Epithelial cell of esophagus (primary cell): ENCODE results near the gene BMS1.

Source experiments
- DNase-seq: peaks from one replicate; pipeline ENCODE4 v3.0.0; 2010; ENCODE audit warnings: low read depth
- H3K4me3 ChIP-seq: 2 replicates; pipeline ENCODE4 v1.5.1; 2011; ENCODE audit warnings: mild to moderate bottlenecking, low read length, control low read depth
- TF ChIP-seq, protein P1 (sequence below): IDR thresholded peaks from 2 replicates; pipeline ENCODE4 v1.5.1; 2011; ENCODE audit warnings: low read depth, mild to moderate bottlenecking, low read length, control low read depth, inconsistent platforms; ENCODE audit not compliant: insufficient read depth; ENCODE audit errors: missing control alignments

BMS1 gene

DNA sequence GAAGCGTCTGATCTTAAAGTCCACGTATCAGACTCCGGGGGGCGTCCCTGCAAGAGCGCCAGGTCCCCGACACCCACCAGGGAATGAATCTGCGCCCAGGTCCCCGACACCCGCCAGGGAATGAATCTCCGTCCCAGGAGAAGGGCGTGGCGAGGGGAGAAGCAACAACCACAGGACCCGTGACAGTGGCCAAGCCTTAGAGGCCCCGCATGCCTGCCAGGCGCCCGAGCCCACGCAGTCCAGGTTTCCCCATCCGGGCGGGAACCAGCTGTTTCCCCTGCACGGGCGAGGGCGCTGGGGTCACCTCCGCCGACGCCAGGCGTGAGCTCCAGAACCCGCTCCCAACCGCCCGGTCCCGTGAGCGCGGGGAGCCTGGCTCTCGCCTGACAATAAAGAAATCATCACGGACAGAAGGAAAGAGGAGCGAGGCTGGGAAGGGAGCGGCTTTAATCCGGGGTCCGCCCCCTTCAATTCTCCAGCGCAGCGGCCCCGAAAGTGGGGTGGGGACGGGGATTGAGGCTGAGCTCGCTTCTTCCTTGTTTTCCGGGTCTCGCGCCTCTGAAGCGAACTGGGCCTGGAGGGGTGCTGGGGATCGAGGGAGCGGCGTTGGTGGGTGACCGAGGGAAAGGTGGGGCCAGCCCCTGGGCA, 29.0 kb upstream of the BMS1 start:
- peak overlapping the region; percentile 45 for H3K4me3 ChIP-seq
- TF ChIP-seq, protein P1, sequence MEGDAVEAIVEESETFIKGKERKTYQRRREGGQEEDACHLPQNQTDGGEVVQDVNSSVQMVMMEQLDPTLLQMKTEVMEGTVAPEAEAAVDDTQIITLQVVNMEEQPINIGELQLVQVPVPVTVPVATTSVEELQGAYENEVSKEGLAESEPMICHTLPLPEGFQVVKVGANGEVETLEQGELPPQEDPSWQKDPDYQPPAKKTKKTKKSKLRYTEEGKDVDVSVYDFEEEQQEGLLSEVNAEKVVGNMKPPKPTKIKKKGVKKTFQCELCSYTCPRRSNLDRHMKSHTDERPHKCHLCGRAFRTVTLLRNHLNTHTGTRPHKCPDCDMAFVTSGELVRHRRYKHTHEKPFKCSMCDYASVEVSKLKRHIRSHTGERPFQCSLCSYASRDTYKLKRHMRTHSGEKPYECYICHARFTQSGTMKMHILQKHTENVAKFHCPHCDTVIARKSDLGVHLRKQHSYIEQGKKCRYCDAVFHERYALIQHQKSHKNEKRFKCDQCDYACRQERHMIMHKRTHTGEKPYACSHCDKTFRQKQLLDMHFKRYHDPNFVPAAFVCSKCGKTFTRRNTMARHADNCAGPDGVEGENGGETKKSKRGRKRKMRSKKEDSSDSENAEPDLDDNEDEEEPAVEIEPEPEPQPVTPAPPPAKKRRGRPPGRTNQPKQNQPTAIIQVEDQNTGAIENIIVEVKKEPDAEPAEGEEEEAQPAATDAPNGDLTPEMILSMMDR: no peak
- DNase-seq: no peak

- peak; percentile 21 for DNase-seq
- TF ChIP-seq, protein P1: no peak
- H3K4me3 ChIP-seq: peak overlapping the region; percentile 45
Measured at GRCh38 chr10:42754155-42755027, 28.2 kb upstream of the BMS1 start.

DNA sequence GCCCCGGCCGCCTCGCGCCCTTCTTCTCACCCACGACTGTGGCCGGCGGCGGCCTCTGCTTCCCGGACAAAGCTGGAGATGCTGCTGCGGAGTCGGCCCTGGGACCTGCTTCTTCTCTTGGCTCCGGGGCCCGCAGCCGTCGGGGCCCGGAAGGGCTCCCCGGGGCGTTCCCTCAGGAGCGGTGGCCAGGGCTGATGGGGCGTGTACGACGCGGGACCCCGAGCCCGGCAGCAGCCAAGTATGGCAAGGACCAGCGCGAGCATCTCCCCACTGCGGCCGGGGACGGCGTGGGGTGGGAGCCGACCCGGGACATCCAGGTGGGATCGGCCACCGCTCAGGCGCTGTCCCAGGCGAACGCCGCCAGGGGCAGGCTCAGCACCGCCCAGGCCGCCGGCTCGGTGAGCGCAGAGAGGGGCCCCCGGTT, 27.6 kb upstream of the BMS1 start:
- DNase-seq: no peak
- H3K4me3 ChIP-seq: peak overlapping the region; percentile 2
- TF ChIP-seq, protein P1: no peak

DNA sequence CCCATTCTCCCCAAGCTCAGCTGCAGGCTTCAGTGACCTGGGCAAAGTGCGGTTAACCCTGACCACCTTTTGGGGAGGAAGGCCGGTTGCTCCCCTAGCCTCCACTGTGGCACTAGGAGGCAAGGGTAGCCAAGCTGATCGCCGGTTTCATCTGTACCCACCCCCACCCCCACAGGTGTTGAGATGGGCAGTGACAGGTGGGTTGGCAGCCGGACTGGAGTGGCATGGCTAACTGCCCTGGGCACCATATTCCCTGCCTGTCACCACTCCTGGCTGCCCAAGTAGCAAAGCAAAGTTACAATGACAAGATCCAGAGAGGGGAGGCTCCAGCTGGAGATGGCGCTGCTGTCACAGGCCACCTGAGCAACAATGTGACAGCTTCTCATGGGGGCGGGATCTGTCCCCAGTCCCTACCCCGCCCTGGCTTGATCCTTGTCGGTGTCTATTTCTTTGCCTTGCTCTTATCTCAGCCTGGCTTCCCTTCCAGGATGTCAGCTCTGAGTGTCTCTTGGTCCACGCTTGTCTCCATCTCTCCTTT, 27.0 kb upstream of the BMS1 start:
- DNase-seq: no peak
- no peak overlapping the region for H3K4me3 ChIP-seq
- TF ChIP-seq, protein P1: no peak

DNA sequence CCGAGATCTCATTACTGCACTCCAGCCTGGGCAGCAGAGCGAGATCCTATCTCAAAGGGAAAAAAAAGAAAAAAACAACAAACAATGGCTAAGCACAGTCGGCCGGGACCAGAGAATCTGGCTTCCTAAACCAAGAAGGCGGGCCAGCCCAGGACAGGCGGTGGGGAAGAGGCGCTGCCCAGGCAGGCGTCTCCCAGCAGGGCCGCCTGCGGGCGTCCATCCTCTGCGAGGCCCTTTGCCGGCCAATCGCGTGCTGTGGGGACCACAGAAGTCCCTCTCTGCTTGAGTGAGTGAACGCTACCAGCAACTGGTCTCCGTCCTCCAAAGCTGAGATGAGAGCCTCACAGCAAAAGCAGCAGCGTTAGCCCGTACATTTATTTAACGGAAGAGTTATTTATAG, 14.7 kb upstream of the BMS1 start:
- TF ChIP-seq, protein P1: no peak
- DNase-seq: no peak
- H3K4me3 ChIP-seq: no peak overlapping the region

DNA sequence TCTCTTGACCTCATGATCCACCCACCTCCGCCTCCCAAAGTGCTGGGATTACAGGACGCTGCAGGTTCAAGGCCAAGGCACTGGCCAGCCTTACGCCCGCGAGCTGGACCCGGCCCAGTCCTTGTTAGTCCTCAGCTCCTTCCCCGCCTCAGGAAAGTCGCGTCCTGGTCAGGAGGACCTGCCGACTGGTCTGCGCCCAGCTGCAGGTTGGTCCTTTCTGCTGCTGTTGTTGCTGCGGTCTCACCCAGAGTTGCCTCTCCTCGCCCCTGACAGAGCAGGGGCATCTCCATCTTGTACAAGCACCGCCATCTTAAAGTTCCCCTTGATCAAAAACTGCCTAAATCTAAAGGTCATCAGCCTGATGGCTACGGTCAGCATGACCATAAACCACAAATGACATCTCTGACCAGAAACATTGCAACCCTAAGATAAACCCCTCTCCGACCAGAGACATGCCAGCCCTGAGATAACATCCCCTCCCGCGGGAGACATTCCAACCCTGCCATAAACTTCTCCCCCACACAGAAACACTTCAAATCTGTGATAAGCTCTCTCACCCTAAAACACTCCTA, 13.9 kb upstream of the BMS1 start:
- DNase-seq: no peak
- H3K4me3 ChIP-seq: no peak overlapping the region
- TF ChIP-seq, protein P1: no peak
